K562 (cell line): ENCODE data around the gene SCGB1D4. TPM values are rescaled to one million over a fixed set of nuclear protein-coding genes. Genes with fewer than 3 reads are reported as not detected.

Source experiments
- ATAC-seq: fragments of 200-7000 bp; cut with Tn5 transposase; 3 replicates; pipeline ENCODE4 v1.9.1; 2020; ENCODE audit warnings: moderate library complexity
- BruUV-seq: library from RNA; stranded (reverse); fragments of 400-500 nt; replicated peaks from 2 replicates; lab custom pipeline; 2021; lab: Mats Ljungman, UMichigan
- CTCF ChIA-PET: fragments of 300-600 bp; formaldehyde crosslinking; extraction: SDS; loops from one replicate; lab custom pipeline; 2021; ENCODE audit warnings: low intra/inter-chr PET ratio; lab: Yijun Ruan, JAX
- POLR2A ChIA-PET: fragments of 300-600, 350-650 bp; sonication (Branson Sonifier 250); formaldehyde crosslinking; extraction: SDS; loops from one replicate; lab custom pipeline; 2021; ENCODE audit warnings: antibody characterized with exemption, inconsistent platforms; lab: Yijun Ruan, JAX
- DNase-seq, 4 experiments: peaks; one replicate each; pipeline versions ENCODE4 v3.0.0 to v3.0.0-alpha.2; 2011 to 2018; ENCODE audit warnings: low spot score in 3 of 4, mixed read lengths in 3 of 4; ENCODE audit errors: extremely low read depth in 1 of 4
- FAIRE-seq: peaks from 2 replicates; lab custom pipeline; 2011; peaks lifted over from hg19 to GRCh38; lab: Jason Lieb, UNC
- H2AFZ ChIP-seq: 2 replicates; pipeline ENCODE4 v1.6.0; 2011; ENCODE audit warnings: low read depth, low read length, control low read depth, inconsistent platforms
- H3K27ac ChIP-seq: fragments of 200-600 bp; 3 replicates; pipeline ENCODE4 v1.8.0; 2011; ENCODE audit warnings: low read depth, mild to moderate bottlenecking, control low read depth, inconsistent platforms, low read length, moderate library complexity, mixed read lengths; ENCODE audit errors: extremely low read depth
- H3K27me3 ChIP-seq, 2 experiments: fragments of 300-600 bp in 1 of 2; 2 replicates in 1 of 2; 3 replicates in 1 of 2; pipeline versions ENCODE4 v1.6.0 to v1.8.0; 2011; ENCODE audit warnings: inconsistent platforms in 2 of 2, low read length in 2 of 2, mild to moderate bottlenecking in 1 of 2, mixed read lengths in 1 of 2, moderate library complexity in 1 of 2; ENCODE audit not compliant: control insufficient read depth in 2 of 2, insufficient read depth in 2 of 2
- H3K36me3 ChIP-seq: fragments of 300-600 bp; 3 replicates; pipeline ENCODE4 v1.8.0; 2011; ENCODE audit warnings: mild to moderate bottlenecking, low read length, inconsistent platforms; ENCODE audit not compliant: control insufficient read depth, insufficient read depth
- H3K4me1 ChIP-seq, 2 experiments: fragments of 200-600 bp in 1 of 2; replicated peaks in 1 of 2; 2 replicates in 1 of 2; 3 replicates in 1 of 2; pipeline versions ENCODE4 v1.5.1 to v1.8.0; 2011; ENCODE audit warnings: inconsistent platforms in 2 of 2, low read length in 2 of 2, mild to moderate bottlenecking in 1 of 2, mixed read lengths in 1 of 2, moderate library complexity in 1 of 2; ENCODE audit not compliant: control insufficient read depth in 2 of 2, insufficient read depth in 2 of 2
- H3K4me2 ChIP-seq: 2 replicates; pipeline ENCODE4 v1.6.1; 2011; ENCODE audit warnings: low read length, control low read depth, inconsistent platforms, mixed read lengths; ENCODE audit not compliant: insufficient read depth
- H3K4me3 ChIP-seq: fragments of 200-600 bp; sonication (generic), shearing (Covaris generic); 2 replicates; pipeline ENCODE4 v1.5.1; 2016; ENCODE audit warnings: control low read depth, inconsistent platforms
- H3K79me2 ChIP-seq: fragments of 200-600 bp; 3 replicates; pipeline ENCODE4 v1.8.0; 2011; ENCODE audit warnings: low read length, inconsistent platforms; ENCODE audit not compliant: control insufficient read depth, insufficient read depth
- H3K9ac ChIP-seq, 2 experiments: 2 replicates each; pipeline versions ENCODE4 v1.6.0 to v1.6.1; 2011; ENCODE audit warnings: low read depth in 2 of 2, low read length in 2 of 2, control low read depth in 1 of 2, inconsistent platforms in 1 of 2, mild to moderate bottlenecking in 1 of 2, mixed read lengths in 1 of 2; ENCODE audit not compliant: insufficient read depth in 1 of 2
- H3K9me1 ChIP-seq: one replicate; pipeline ENCODE4 v1.6.0; 2011; ENCODE audit warnings: inconsistent platforms, mild to moderate bottlenecking, low read length, moderate library complexity; ENCODE audit not compliant: control insufficient read depth, insufficient read depth
- H3K9me3 ChIP-seq: replicated peaks from 2 replicates; pipeline ENCODE4 v1.5.1; 2011; ENCODE audit warnings: low read depth, low read length, inconsistent platforms; ENCODE audit not compliant: control insufficient read depth, insufficient read depth
- H4K20me1 ChIP-seq: replicated peaks from 2 replicates; pipeline ENCODE4 v1.6.1; 2011; ENCODE audit warnings: low read length, inconsistent platforms, mixed read lengths; ENCODE audit not compliant: control insufficient read depth, insufficient read depth
- CEBPG ChIP-seq, 3 experiments: fragments of 200-800 bp in 1 of 3; sonication (Bioruptor generic) in 1 of 3; sonication (generic) in 1 of 3; formaldehyde crosslinking in 1 of 3; IDR thresholded peaks in 2 of 3; conservative IDR thresholded peaks in 1 of 3; 2 replicates each; pipeline versions ENCODE4 v1.6.1 to v1.8.0; 2016 to 2022; ENCODE audit warnings: missing compliant biosample characterization in 2 of 3, missing genetic modification characterization in 2 of 3, mild to moderate bottlenecking in 1 of 3, missing genetic modification reagents in 1 of 3
- FIP1L1 ChIP-seq: fragments of 200-400 bp; formaldehyde crosslinking; IDR thresholded peaks from 2 replicates; pipeline ENCODE4 v1.6.1; 2018; ENCODE audit warnings: mild to moderate bottlenecking, low read depth, low read length; ENCODE audit not compliant: poor library complexity, severe bottlenecking
- GTF2B ChIP-seq: IDR thresholded peaks from 2 replicates; pipeline ENCODE4 v1.6.1; 2011; ENCODE audit not compliant: insufficient read length; ENCODE audit errors: extremely low read depth
- HEY1 ChIP-seq: fragments of 250-450 bp; sonication (Bioruptor Pico); IDR thresholded peaks from 2 replicates; pipeline ENCODE4 v1.5.0; 2020; ENCODE audit warnings: mild to moderate bottlenecking, moderate library complexity, borderline replicate concordance
- HOMEZ ChIP-seq: fragments of 250-450 bp; sonication (Bioruptor Pico); IDR thresholded peaks from 2 replicates; pipeline ENCODE4 v1.4.0; 2020; ENCODE audit warnings: mild to moderate bottlenecking, moderate library complexity
- KLF13 ChIP-seq: fragments of 450-650 bp; IDR thresholded peaks from 2 replicates; pipeline ENCODE4 v1.6.1; 2016; ENCODE audit warnings: missing genetic modification characterization, low read depth, mild to moderate bottlenecking, missing compliant biosample characterization, moderate library complexity, borderline replicate concordance
- LARP7 ChIP-seq: fragments of 450-650 bp; IDR thresholded peaks from 2 replicates; pipeline ENCODE4 v1.6.1; 2016
- NFIC ChIP-seq: fragments of 450-650 bp; IDR thresholded peaks from 2 replicates; pipeline ENCODE4 v1.6.1; 2017; ENCODE audit warnings: mild to moderate bottlenecking, inconsistent platforms
- PHB2 ChIP-seq: fragments of 450-650 bp; IDR thresholded peaks from 2 replicates; pipeline ENCODE4 v1.6.1; 2017; ENCODE audit warnings: low read depth
- RUNX1 ChIP-seq: sonication (generic); IDR thresholded peaks from 2 replicates; pipeline ENCODE4 v1.6.1; 2016; ENCODE audit warnings: antibody characterized with exemption, low read depth
- ZNF239 ChIP-seq: fragments of 250-450 bp; sonication (Bioruptor Pico); IDR thresholded peaks from 2 replicates; pipeline ENCODE4 v1.4.0; 2020; ENCODE audit warnings: mild to moderate bottlenecking
- ZNF280B ChIP-seq: fragments of 250-450 bp; sonication (Bioruptor Pico); IDR thresholded peaks from 2 replicates; pipeline ENCODE4 v1.5.1; 2021; ENCODE audit warnings: mild to moderate bottlenecking
- ZNF583 ChIP-seq: fragments of 250-450 bp; sonication (Bioruptor Pico); IDR thresholded peaks from 2 replicates; pipeline ENCODE4 v1.4.0; 2020
- ZNF696 ChIP-seq: fragments of 250-450 bp; sonication (Bioruptor Pico); conservative IDR thresholded peaks from 2 replicates; pipeline ENCODE4 v1.4.0; 2020; ENCODE audit warnings: mild to moderate bottlenecking, moderate library complexity
- ZZZ3 ChIP-seq: fragments of 450-650 bp; IDR thresholded peaks from 2 replicates; pipeline ENCODE4 v1.6.1; 2016; ENCODE audit warnings: antibody characterized with exemption, mild to moderate bottlenecking, moderate library complexity
- WGBS: fragments of 100-300 bp; shearing (Covaris generic); methylation state at CpG from one replicate; pipeline ENCODE4 v1.1.6; 2016; ENCODE audit warnings: low coverage, mixed read lengths; ENCODE audit not compliant: insufficient coverage; ENCODE audit errors: missing lambda C conversion rate; 5-methylcytosine and 5-hydroxymethylcytosine counted together
- in situ Hi-C: fragments of 300-500 bp; cut with MboI; formaldehyde crosslinking; loops from 4 replicates; pipeline ENCODE4 v1.15.0; 2018; ENCODE audit warnings: inconsistent platforms, mixed read lengths
- intact Hi-C: fragments of 100-400 bp; cut with micrococcal nuclease; formaldehyde crosslinking; loops from 2 replicates; pipeline ENCODE4 v1.14.2; 2022
- polyA plus RNA-seq, 8 experiments: library from polyadenylated mRNA; depleted of rRNA in 4 of 8; stranded (reverse) in 5 of 8; unstranded in 3 of 8; fragments of >200 nt; fragmentation: Nextera tagmentation in 2 of 8; fragmentation: Illumina TruSeq in 1 of 8; extraction: Ambion mirVana in 2 of 8; extraction: Trizol in 1 of 8; gene quantifications; 2 replicates each; pipeline versions ENCODE4 v1.2.1 to v1.2.3, GENCODE V29; 2011 to 2014; ENCODE audit warnings: inconsistent platforms in 1 of 8, missing spikeins in 1 of 8
- total RNA-seq, 7 experiments: library from RNA; depleted of rRNA in 6 of 7; stranded (reverse); fragments of >200 nt in 6 of 7; fragmentation: Illumina TruSeq in 2 of 7; extraction: Trizol in 2 of 7; gene quantifications; 2 replicates each; pipeline versions ENCODE4 v1.2.1 to v1.2.3, GENCODE V29; 2011 to 2021; ENCODE audit warnings: low replicate concordance in 1 of 7

Gene SCGB1D4
- total and polyA plus RNA-seq, 9 of the 15 experiments (the other 6 are each of a cell fraction or from before 2014, with no cell fraction given) = not detected

GRCh38 chr11:62253999-62254542 lies 44.8 kb downstream of the SCGB1D4 start (continued):
- no peak for TF ChIP-seq ZNF239 (CRISPR knock-in tag)

- no peak overlapping the region for H3K27ac ChIP-seq
- no peak for TF ChIP-seq NFIC
- TF ChIP-seq ZNF280B (CRISPR knock-in tag) = no peak
- TF ChIP-seq ZZZ3 = no peak
- no peak for TF ChIP-seq LARP7
- TF ChIP-seq KLF13 = no peak
- TF ChIP-seq GTF2B = no peak
- TF ChIP-seq ZNF583 (CRISPR knock-in tag) = no peak
- TF ChIP-seq PHB2 = no peak
- TF ChIP-seq FIP1L1 = no peak
- no peak for TF ChIP-seq CEBPG (CRISPR knock-in tag; IDR thresholded peaks at IDR 0.05)
- TF ChIP-seq CEBPG (tag; conservative IDR thresholded peaks at IDR 0.05 in 1 of 2, IDR thresholded peaks at IDR 0.05 in 1 of 2) = no peak
- TF ChIP-seq HOMEZ (CRISPR knock-in tag) = no peak
- TF ChIP-seq RUNX1 = no peak
- no peak for TF ChIP-seq ZNF696 (CRISPR knock-in tag)
- TF ChIP-seq HEY1 (CRISPR knock-in tag) = no peak
- TF ChIP-seq, all 486 proteins: peak for 0
- no peak overlapping the region for H3K4me2 ChIP-seq
- DNase-seq = no peak
- no peak overlapping the region for H3K4me3 ChIP-seq
- no peaks in the 10 kb centered on the region for H3K4me1 ChIP-seq
- in situ Hi-C loops (no loop called here), intact Hi-C loops (no loop called here)
- FAIRE-seq = no peak
- H2AFZ ChIP-seq = no peak overlapping the region
- no peak for ATAC-seq
- no peaks in the 10 kb centered on the region for H4K20me1 ChIP-seq
- no TSS peak for BruUV-seq
- 0% methylated on average over 4 of the region's 4 CpGs for WGBS
- H3K9ac ChIP-seq = no peak overlapping the region
- CTCF ChIA-PET = no interaction called here
- H3K27me3 ChIP-seq = no peaks in the 10 kb centered on the region
- POLR2A ChIA-PET = no interaction called here
- no peaks in the 10 kb centered on the region for H3K36me3 ChIP-seq
- no peaks in the 10 kb centered on the region for H3K9me1 ChIP-seq
- no peaks in the 10 kb centered on the region for H3K9me3 ChIP-seq
- H3K79me2 ChIP-seq = no peaks in the 10 kb centered on the region
These were observed 47.2 kb downstream of the SCGB1D4 start for GRCh38 chr11:62251698-62252097.
